ENCODE results near the gene CYP24A1.

The CYP24A1 gene

DNA sequence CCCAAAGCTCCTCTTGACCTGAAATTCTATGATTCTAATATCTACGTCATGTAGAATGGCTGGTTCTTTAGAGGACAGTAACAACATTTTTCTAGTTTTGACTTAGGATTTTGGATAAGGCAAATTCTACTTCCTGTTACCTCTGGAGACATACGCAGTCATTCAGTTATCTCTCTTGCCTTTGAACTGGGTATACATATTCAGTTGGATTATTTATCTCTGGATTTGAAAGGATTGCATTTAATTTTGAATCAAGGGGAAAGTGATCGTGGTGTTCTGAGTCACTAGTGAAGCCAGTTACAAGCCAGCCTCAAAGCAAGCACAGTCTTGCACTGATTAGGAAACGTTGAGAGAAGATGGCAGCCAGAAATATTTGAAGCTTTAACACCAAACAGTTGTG is 68.1 kb downstream of the CYP24A1 start:
- DNase-seq (ENCODE audit: low spot score) = no peak
- TF ChIP-seq, protein P1, sequence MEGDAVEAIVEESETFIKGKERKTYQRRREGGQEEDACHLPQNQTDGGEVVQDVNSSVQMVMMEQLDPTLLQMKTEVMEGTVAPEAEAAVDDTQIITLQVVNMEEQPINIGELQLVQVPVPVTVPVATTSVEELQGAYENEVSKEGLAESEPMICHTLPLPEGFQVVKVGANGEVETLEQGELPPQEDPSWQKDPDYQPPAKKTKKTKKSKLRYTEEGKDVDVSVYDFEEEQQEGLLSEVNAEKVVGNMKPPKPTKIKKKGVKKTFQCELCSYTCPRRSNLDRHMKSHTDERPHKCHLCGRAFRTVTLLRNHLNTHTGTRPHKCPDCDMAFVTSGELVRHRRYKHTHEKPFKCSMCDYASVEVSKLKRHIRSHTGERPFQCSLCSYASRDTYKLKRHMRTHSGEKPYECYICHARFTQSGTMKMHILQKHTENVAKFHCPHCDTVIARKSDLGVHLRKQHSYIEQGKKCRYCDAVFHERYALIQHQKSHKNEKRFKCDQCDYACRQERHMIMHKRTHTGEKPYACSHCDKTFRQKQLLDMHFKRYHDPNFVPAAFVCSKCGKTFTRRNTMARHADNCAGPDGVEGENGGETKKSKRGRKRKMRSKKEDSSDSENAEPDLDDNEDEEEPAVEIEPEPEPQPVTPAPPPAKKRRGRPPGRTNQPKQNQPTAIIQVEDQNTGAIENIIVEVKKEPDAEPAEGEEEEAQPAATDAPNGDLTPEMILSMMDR (IDR thresholded peaks at IDR 0.05; ENCODE audit: borderline replicate concordance, control extremely low read depth, extremely low read depth, insufficient read depth, missing control alignments) = no peak
- in situ Hi-C loops (cut with MboI; ENCODE audit: low sequenced_read_pairs, unreplicated experiment) = loop anchor here (25.0 kb wide), 1 partner anchor 532 kb away; no protein-coding TSS in a partner anchor

GRCh38 chr20:54104781-54105180 is 69.0 kb downstream of the CYP24A1 start:
- no peak for DNase-seq (ENCODE audit: low spot score)
- TF ChIP-seq, protein P1 (IDR thresholded peaks at IDR 0.05; ENCODE audit: borderline replicate concordance, control extremely low read depth, extremely low read depth, insufficient read depth, missing control alignments) = no peak
- in situ Hi-C loops (cut with MboI; ENCODE audit: low sequenced_read_pairs, unreplicated experiment) = loop anchor here (5.0 to 25.0 kb wide), 2 partner anchors 93 to 533 kb away; no protein-coding TSS in a partner anchor

DNA sequence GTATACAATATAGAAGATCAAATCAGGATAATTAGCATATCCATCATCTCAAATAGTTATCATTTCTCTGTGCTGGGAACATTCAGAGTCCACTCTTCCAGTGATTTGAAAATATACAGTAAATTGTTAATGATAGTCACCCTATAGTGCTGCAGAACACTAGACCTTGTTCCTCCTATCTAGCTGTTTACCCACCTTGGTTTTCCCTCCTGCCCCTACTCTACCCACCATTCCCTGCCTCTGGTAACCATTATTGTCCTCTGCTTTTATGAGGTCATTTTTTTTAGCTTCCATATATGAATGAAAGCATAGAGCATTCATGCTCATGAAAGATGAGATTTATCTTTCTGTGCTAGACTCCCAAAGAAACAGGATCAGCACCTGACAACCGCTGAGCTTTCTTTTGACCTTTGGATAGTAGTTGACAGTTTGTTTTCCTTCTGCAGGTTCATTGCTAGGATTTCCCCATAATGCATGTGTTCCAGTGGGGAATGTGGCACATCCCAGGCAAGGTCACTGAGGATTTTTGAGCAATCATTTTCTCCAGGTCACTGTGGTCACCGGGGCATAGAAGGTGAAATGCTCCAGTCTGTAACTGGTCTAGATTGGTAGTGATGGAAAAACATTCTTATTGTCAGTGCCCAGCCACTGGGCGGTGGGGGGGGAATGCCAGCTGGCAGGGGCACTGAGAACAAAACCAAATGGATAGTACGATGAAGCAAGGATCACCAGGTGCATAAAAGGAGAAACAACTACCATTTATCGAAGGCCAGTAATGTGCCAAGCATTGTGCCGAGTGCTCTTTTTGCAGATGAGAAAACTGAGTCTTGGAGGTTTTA is 69.8 kb downstream of the CYP24A1 start:
- in situ Hi-C loops (cut with MboI; ENCODE audit: low sequenced_read_pairs, unreplicated experiment) = loop anchor here (5.0 to 25.0 kb wide), 2 partner anchors 93 to 533 kb away; no protein-coding TSS in a partner anchor
- DNase-seq (ENCODE audit: low spot score) = no peak
- TF ChIP-seq, protein P1 (IDR thresholded peaks at IDR 0.05; ENCODE audit: borderline replicate concordance, control extremely low read depth, extremely low read depth, insufficient read depth, missing control alignments) = no peak

Measured in GM13976 (cell line).